ENCODE measurements around the gene PIGT.

- TF ChIP-seq CTCF (IDR thresholded peaks at IDR 0.05) (no peak), POLR2A (IDR thresholded peaks at IDR 0.05) (no peak), POLR2AphosphoS5 (IDR thresholded peaks at IDR 0.05; ENCODE audit: insufficient read depth in 1 of 2, low read depth in 1 of 2) (no peak)
Measured at GRCh38 chr20:45469336-45470261, 53.7 kb downstream of the PIGT start, which contains the start of gene WFDC2.

All from vagina (tissue), 2 donors.